GM23338 (cell line): Measurements from ENCODE around the gene FIGN. TPM values are rescaled to one million over a fixed set of nuclear protein-coding genes. Genes with fewer than 3 reads are reported as not detected.

Experiments
- ATAC-seq: fragments of 200-7000 bp; cut with Tn5 transposase; 3 replicates; pipeline ENCODE4 v1.9.1; 2020
- DNase-seq: peaks from one replicate; pipeline ENCODE4 v3.0.0-alpha.2; 2015; ENCODE audit warnings: low spot score
- H2AFZ ChIP-seq: fragments of 200-600 bp; sonication (generic); 2 replicates; pipeline ENCODE4 v1.8.0; 2016; ENCODE audit warnings: antibody characterized with exemption, mild to moderate bottlenecking, moderate library complexity
- H3F3A ChIP-seq: fragments of 200-600 bp; sonication (generic); replicated peaks from 2 replicates; pipeline ENCODE4 v1.8.0; 2017; ENCODE audit warnings: antibody characterized with exemption, mixed run types, low read depth
- H3K27ac ChIP-seq: fragments of 200-600 bp; sonication (generic); 2 replicates; pipeline ENCODE4 v1.6.1; 2016; ENCODE audit warnings: low read depth
- H3K27me3 ChIP-seq: fragments of 200-600 bp; sonication (generic); 2 replicates; pipeline ENCODE4 v1.8.0; 2016; ENCODE audit warnings: mild to moderate bottlenecking, mixed run types, moderate library complexity; ENCODE audit not compliant: insufficient read depth
- H3K36me3 ChIP-seq: fragments of 200-600 bp; sonication (generic); 2 replicates; pipeline ENCODE4 v1.8.0; 2016; ENCODE audit warnings: mild to moderate bottlenecking; ENCODE audit not compliant: insufficient read depth
- H3K4me1 ChIP-seq: fragments of 200-600 bp; sonication (generic); 2 replicates; pipeline ENCODE4 v1.8.0; 2016; ENCODE audit warnings: mild to moderate bottlenecking, moderate library complexity; ENCODE audit not compliant: insufficient read depth
- H3K4me2 ChIP-seq: fragments of 200-600 bp; sonication (generic); 2 replicates; pipeline ENCODE4 v1.7.1; 2017; ENCODE audit warnings: mixed run types
- H3K4me3 ChIP-seq: fragments of 200-600 bp; sonication (generic); 2 replicates; pipeline ENCODE4 v1.6.1; 2016; ENCODE audit warnings: mixed run types
- H3K79me2 ChIP-seq: fragments of 200-600 bp; sonication (generic); replicated peaks from 2 replicates; pipeline ENCODE4 v1.8.0; 2017; ENCODE audit warnings: mild to moderate bottlenecking; ENCODE audit not compliant: insufficient read depth
- H3K9me2 ChIP-seq: fragments of 200-600 bp; sonication (generic); 2 replicates; pipeline ENCODE4 v1.8.0; 2017; ENCODE audit not compliant: insufficient read depth
- H4K20me1 ChIP-seq: fragments of 200-600 bp; sonication (generic); replicated peaks from 2 replicates; pipeline ENCODE4 v1.8.0; 2017; ENCODE audit warnings: mild to moderate bottlenecking; ENCODE audit not compliant: insufficient read depth
- H3K27ac Mint-ChIP-seq: 2 replicates; pipeline ENCODE4 v1.8.0; 2020; ENCODE audit warnings: inconsistent platforms, mild to moderate bottlenecking, moderate library complexity, mixed read lengths
- H3K27me3 Mint-ChIP-seq: 3 replicates; pipeline ENCODE4 v1.8.0; 2022; ENCODE audit warnings: low read depth, mild to moderate bottlenecking, moderate library complexity, mixed read lengths, inconsistent platforms; ENCODE audit not compliant: insufficient read depth, poor library complexity
- H3K36me3 Mint-ChIP-seq: 3 replicates; pipeline ENCODE4 v1.8.0; 2021; ENCODE audit warnings: low read depth, mild to moderate bottlenecking, inconsistent platforms, moderate library complexity, mixed read lengths
- H3K4me1 Mint-ChIP-seq: 3 replicates; pipeline ENCODE4 v1.8.0; 2020; ENCODE audit warnings: mild to moderate bottlenecking, inconsistent platforms, mixed read lengths
- H3K4me3 Mint-ChIP-seq: 3 replicates; pipeline ENCODE4 v1.8.0; 2021; ENCODE audit warnings: moderate library complexity, mild to moderate bottlenecking, inconsistent platforms, mixed read lengths
- H3K9me3 Mint-ChIP-seq: 3 replicates; pipeline ENCODE4 v1.8.0; 2020; ENCODE audit warnings: moderate library complexity, mild to moderate bottlenecking, inconsistent platforms, mixed read lengths
- CREB1 ChIP-seq: fragments of 250-450 bp; sonication (Bioruptor Pico); IDR thresholded peaks from 2 replicates; pipeline ENCODE4 v1.5.0; 2020; ENCODE audit warnings: low read depth, mild to moderate bottlenecking, moderate library complexity
- CTCF ChIP-seq, 2 experiments: fragments of 200-600 bp in 1 of 2; sonication (generic) in 1 of 2; conservative IDR thresholded peaks; 2 replicates each; pipeline versions ENCODE4 v1.5.1 to v1.6.1; 2016 to 2017; ENCODE audit warnings: antibody characterized with exemption in 2 of 2, low read depth in 2 of 2, mild to moderate bottlenecking in 2 of 2, moderate library complexity in 1 of 2
- EZH2 ChIP-seq: fragments of 200-600 bp; sonication (generic); IDR thresholded peaks from one replicate; pipeline ENCODE4 v1.8.0; 2017; ENCODE audit warnings: antibody characterized with exemption, mild to moderate bottlenecking, low read depth; ENCODE audit not compliant: unreplicated experiment
- EZH2phosphoT487 ChIP-seq: fragments of 200-600 bp; sonication (generic); IDR thresholded peaks from one replicate; pipeline ENCODE4 v1.8.1; 2018; ENCODE audit warnings: antibody characterized with exemption; ENCODE audit not compliant: unreplicated experiment
- JUNB ChIP-seq: IDR thresholded peaks from one replicate; pipeline ENCODE4 v1.6.1; 2016; ENCODE audit warnings: antibody characterized with exemption; ENCODE audit not compliant: unreplicated experiment
- NANOG ChIP-seq: IDR thresholded peaks from 2 replicates; pipeline ENCODE4 v1.6.1; 2016; ENCODE audit warnings: antibody characterized with exemption, borderline replicate concordance
- POLR2AphosphoS5 ChIP-seq: IDR thresholded peaks from 2 replicates; pipeline ENCODE4 v1.6.1; 2016; ENCODE audit warnings: antibody characterized with exemption, low read depth
- REST ChIP-seq: IDR thresholded peaks from one replicate; pipeline ENCODE4 v1.6.1; 2018; ENCODE audit warnings: antibody characterized with exemption; ENCODE audit not compliant: unreplicated experiment
- STAT1 ChIP-seq: IDR thresholded peaks from one replicate; pipeline ENCODE4 v1.6.1; 2016; ENCODE audit warnings: antibody characterized with exemption; ENCODE audit not compliant: unreplicated experiment
- ZNF114 ChIP-seq: fragments of 250-450 bp; sonication (Bioruptor Pico); IDR thresholded peaks from 2 replicates; pipeline ENCODE4 v1.5.0; 2020; ENCODE audit warnings: mild to moderate bottlenecking, moderate library complexity
- ZNF331 ChIP-seq: fragments of 250-450 bp; sonication (Bioruptor Pico); IDR thresholded peaks from 2 replicates; pipeline ENCODE4 v1.5.0; 2020; ENCODE audit warnings: low read depth, mild to moderate bottlenecking, moderate library complexity
- ZNF462 ChIP-seq: fragments of 250-450 bp; sonication (Bioruptor Pico); IDR thresholded peaks from 2 replicates; pipeline ENCODE4 v1.5.0; 2020; ENCODE audit warnings: mild to moderate bottlenecking, moderate library complexity
- polyA plus RNA-seq: library from polyadenylated mRNA; unstranded; fragments of >200 nt; fragmentation: Nextera tagmentation; extraction: Ambion mirVana; gene quantifications from 2 replicates; pipeline ENCODE4 v1.2.1, GENCODE V29; 2016
- total RNA-seq: library from RNA; depleted of rRNA; stranded (reverse); fragments of >200 nt; shearing (Covaris generic); gene quantifications from 2 replicates; pipeline ENCODE4 v1.2.3, GENCODE V29; 2014
- TF ChIP-seq, protein P1 (sequence below): IDR thresholded peaks from 2 replicates; pipeline ENCODE4 v1.6.1; 2016; ENCODE audit warnings: antibody characterized with exemption

The FIGN gene
- total and polyA plus RNA-seq, 2 experiments from 2014 or later = 17.2 to 23.6 TPM

DNA sequence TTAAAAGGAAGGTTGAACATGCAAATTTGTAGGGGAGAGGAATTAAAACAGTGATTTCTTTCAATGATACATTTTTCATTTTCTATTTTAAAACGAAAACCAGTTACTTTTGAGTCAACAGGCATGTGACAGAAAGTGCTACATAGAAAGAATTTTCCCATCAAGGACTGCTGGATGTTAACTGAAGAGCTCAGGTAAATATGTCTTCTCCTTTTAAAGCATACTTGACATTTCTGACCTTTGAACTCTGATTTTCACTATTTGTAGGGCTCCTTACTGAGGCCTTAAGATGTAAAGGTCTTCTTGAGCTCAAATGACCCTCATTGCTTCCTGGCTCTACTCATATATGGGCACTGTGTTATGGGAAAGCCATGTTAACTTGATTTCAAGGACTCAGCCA, 32.4 kb downstream of the FIGN start:
- Histone ChIP-seq H2AFZ (no peak overlapping the region), H3K9me2 (no peaks in the 10 kb centered on the region), H4K20me1 (no peaks in the 10 kb centered on the region), H3K79me2 (peaks cover 46% of the 10 kb centered on the region), H3K4me3 (no peak overlapping the region), H3K27me3 (no peaks in the 10 kb centered on the region), H3K4me1 (peaks cover 52% of the 10 kb centered on the region), H3K4me2 (no peak overlapping the region), H3F3A (no peaks in the 10 kb centered on the region), H3K27ac (no peak overlapping the region), H3K36me3 (no peaks in the 10 kb centered on the region)
- TF ChIP-seq CREB1 (CRISPR knock-in tag) (no peak), ZNF462 (CRISPR knock-in tag) (no peak), JUNB (no peak), EZH2 (no peak), NANOG (no peak), EZH2phosphoT487 (no peak), ZNF114 (CRISPR knock-in tag) (no peak), POLR2AphosphoS5 (no peak), STAT1 (no peak), REST (no peak), CTCF (conservative IDR thresholded peaks at IDR 0.05; ENCODE audit: low read depth in 2 of 2) (no peak), ZNF331 (CRISPR knock-in tag) (no peak)
- TF ChIP-seq, protein P1, sequence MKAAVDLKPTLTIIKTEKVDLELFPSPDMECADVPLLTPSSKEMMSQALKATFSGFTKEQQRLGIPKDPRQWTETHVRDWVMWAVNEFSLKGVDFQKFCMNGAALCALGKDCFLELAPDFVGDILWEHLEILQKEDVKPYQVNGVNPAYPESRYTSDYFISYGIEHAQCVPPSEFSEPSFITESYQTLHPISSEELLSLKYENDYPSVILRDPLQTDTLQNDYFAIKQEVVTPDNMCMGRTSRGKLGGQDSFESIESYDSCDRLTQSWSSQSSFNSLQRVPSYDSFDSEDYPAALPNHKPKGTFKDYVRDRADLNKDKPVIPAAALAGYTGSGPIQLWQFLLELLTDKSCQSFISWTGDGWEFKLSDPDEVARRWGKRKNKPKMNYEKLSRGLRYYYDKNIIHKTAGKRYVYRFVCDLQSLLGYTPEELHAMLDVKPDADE = no peak
- Mint-ChIP-seq H3K27ac (no peak overlapping the region), H3K4me1 (peaks cover 51% of the 10 kb centered on the region), H3K27me3 (peaks cover 1% of the 10 kb centered on the region), H3K36me3 (no peaks in the 10 kb centered on the region), H3K4me3 (no peak overlapping the region), H3K9me3 (no peaks in the 10 kb centered on the region)
- DNase-seq (peak; percentile 45), ATAC-seq (no peak)
